Activated CD8-positive, alpha-beta T cell treated with anti-CD3 and anti-CD28 coated beads for 36 hours (primary cell): ENCODE data around the gene EPHB1. TPM values are rescaled to one million over a fixed set of nuclear protein-coding genes. Genes with fewer than 3 reads are reported as not detected.

Source experiments
- ATAC-seq: fragments of 200-7000 bp; cut with Tn5 transposase; one replicate; pipeline ENCODE4 v1.10.0; 2021; ENCODE audit warnings: mild to moderate bottlenecking, moderate library complexity
- CTCF ChIA-PET: fragments of 350-600 bp; sonication (Branson Sonifier 250); formaldehyde crosslinking; loops from one replicate; lab custom pipeline; 2021; ENCODE audit warnings: antibody characterized with exemption; lab: Charles Lee
- POLR2A ChIA-PET: fragments of 350-600 bp; sonication (Branson Sonifier 250); formaldehyde crosslinking; loops from one replicate; lab custom pipeline; 2021; ENCODE audit warnings: antibody characterized with exemption; lab: Charles Lee
- DNase-seq: peaks from one replicate; pipeline ENCODE4 v3.0.0-alpha.2; 2020
- H3K27ac Mint-ChIP-seq: one replicate; pipeline ENCODE4 v1.8.0; 2021; ENCODE audit warnings: mild to moderate bottlenecking, mixed read lengths
- H3K27me3 Mint-ChIP-seq: one replicate; pipeline ENCODE4 v1.8.0; 2021; ENCODE audit warnings: mixed read lengths
- H3K36me3 Mint-ChIP-seq: one replicate; pipeline ENCODE4 v1.8.0; 2021; ENCODE audit warnings: low read depth, mixed read lengths
- H3K4me1 Mint-ChIP-seq: one replicate; pipeline ENCODE4 v1.8.0; 2021; ENCODE audit warnings: low read depth, mixed read lengths
- H3K4me3 Mint-ChIP-seq: one replicate; pipeline ENCODE4 v1.8.0; 2021; ENCODE audit warnings: mild to moderate bottlenecking, moderate library complexity, mixed read lengths
- H3K9me3 Mint-ChIP-seq: one replicate; pipeline ENCODE4 v1.8.0; 2021; ENCODE audit warnings: mixed read lengths
- CTCF ChIP-seq: fragments of 200-600 bp; IDR thresholded peaks from one replicate; pipeline ENCODE4 v1.8.0; 2022; ENCODE audit warnings: antibody characterized with exemption, mild to moderate bottlenecking
- intact Hi-C: fragments of 100-400 bp; cut with micrococcal nuclease; formaldehyde crosslinking; loops from one replicate; pipeline ENCODE4 v1.10.0; 2022
- total RNA-seq, 2 experiments: library from RNA; stranded (reverse); gene quantifications; one replicate each; pipeline ENCODE4 v1.2.3, GENCODE V29; 2021

EPHB1 gene
- total RNA-seq, 2 experiments from 2014 or later, result 0.78 TPM; not detected in 1

GRCh38 chr3:134809427-134810051, 14.5 kb downstream of the EPHB1 start:
- ChIA-PET POLR2A (no interaction called here), CTCF (interaction anchor here (1.2 kb wide), 1 partner anchor 54 kb away, joined by 3 read pairs; no protein-coding TSS in a partner anchor)
- H3K36me3 Mint-ChIP-seq, result no peaks in the 10 kb centered on the region
- intact Hi-C loops, result no loop called here
- H3K4me3 Mint-ChIP-seq, result no peak overlapping the region
- H3K27me3 Mint-ChIP-seq, result peaks cover 9% of the 10 kb centered on the region
- TF ChIP-seq CTCF, result no peak
- no peak for ATAC-seq
- H3K27ac Mint-ChIP-seq, result no peak overlapping the region
- H3K4me1 Mint-ChIP-seq, result no peaks in the 10 kb centered on the region
- no peak for DNase-seq
- no peaks in the 10 kb centered on the region for H3K9me3 Mint-ChIP-seq

GRCh38 chr3:134810052-134810435, 15.0 kb downstream of the EPHB1 start:
- POLR2A ChIA-PET, result no interaction called here

GRCh38 chr3:134810850-134811249, 15.8 kb downstream of the EPHB1 start:
- Mint-ChIP-seq H3K27ac (no peak overlapping the region), H3K36me3 (no peaks in the 10 kb centered on the region), H3K27me3 (peaks cover 3% of the 10 kb centered on the region), H3K4me3 (no peak overlapping the region), H3K4me1 (no peaks in the 10 kb centered on the region), H3K9me3 (no peaks in the 10 kb centered on the region)
- ATAC-seq (no peak), DNase-seq (no peak)
- ChIA-PET CTCF (no interaction called here), POLR2A (no interaction called here)
- no peak for TF ChIP-seq CTCF
- intact Hi-C loops, result no loop called here

More at GRCh38 chr3:134810052-134810435, 15.0 kb downstream of the EPHB1 start:
- Mint-ChIP-seq H3K4me1 (no peaks in the 10 kb centered on the region), H3K9me3 (no peaks in the 10 kb centered on the region), H3K36me3 (no peaks in the 10 kb centered on the region), H3K27me3 (peaks cover 7% of the 10 kb centered on the region), H3K27ac (no peak overlapping the region), H3K4me3 (no peak overlapping the region)
- DNase-seq (no peak), ATAC-seq (no peak)
- TF ChIP-seq CTCF, result no peak
- CTCF ChIA-PET, result interaction anchor here (1.2 kb wide), 1 partner anchor 55 kb away, joined by 3 read pairs; no protein-coding TSS in a partner anchor
- intact Hi-C loops, result no loop called here

- ChIA-PET CTCF (no interaction called here), POLR2A (no interaction called here)
- Mint-ChIP-seq H3K4me1 (no peaks in the 10 kb centered on the region), H3K9me3 (no peaks in the 10 kb centered on the region), H3K4me3 (no peak overlapping the region), H3K27me3 (no peaks in the 10 kb centered on the region), H3K36me3 (no peaks in the 10 kb centered on the region), H3K27ac (no peak overlapping the region)
- DNase-seq, result no peak
- TF ChIP-seq CTCF, result no peak
- ATAC-seq, result no peak
- intact Hi-C loops, result no loop called here
Measured at GRCh38 chr3:134813618-134814017, 18.6 kb downstream of the EPHB1 start.

GRCh38 chr3:134815519-134815918, 20.5 kb downstream of the EPHB1 start:
- peaks cover 2% of the 10 kb centered on the region for H3K27me3 Mint-ChIP-seq
- no peaks in the 10 kb centered on the region for H3K36me3 Mint-ChIP-seq
- H3K4me3 Mint-ChIP-seq, result no peak overlapping the region
- POLR2A ChIA-PET, result no interaction called here
- intact Hi-C loops, result no loop called here
- ATAC-seq (no peak), DNase-seq (no peak)
- no peak overlapping the region for H3K27ac Mint-ChIP-seq
- no peaks in the 10 kb centered on the region for H3K4me1 Mint-ChIP-seq
- H3K9me3 Mint-ChIP-seq, result no peaks in the 10 kb centered on the region
- TF ChIP-seq CTCF, result no peak
- CTCF ChIA-PET, result no interaction called here
